IMR-90 (cell line): ENCODE data around the gene MS4A15. TPM values are rescaled to one million over a fixed set of nuclear protein-coding genes. Genes with fewer than 3 reads are reported as not detected.

Experiments used
- ATAC-seq: fragments of 200-7000 bp; cut with Tn5 transposase; 2 replicates; pipeline ENCODE4 v1.9.1; 2020; ENCODE audit warnings: low read depth, mild to moderate bottlenecking, moderate library complexity
- BruUV-seq: library from RNA; stranded (reverse); fragments of 400-500 nt; replicated peaks from 2 replicates; lab custom pipeline; 2021; lab: Mats Ljungman, UMichigan
- CTCF ChIA-PET: fragments of 300-600 bp; formaldehyde crosslinking; extraction: SDS; loops from one replicate; lab custom pipeline; 2021; ENCODE audit warnings: antibody characterized with exemption; lab: Yijun Ruan, JAX
- POLR2A ChIA-PET: fragments of 300-600 bp; sonication (Branson Sonifier 250); formaldehyde crosslinking; loops from one replicate; lab custom pipeline; 2022; ENCODE audit warnings: antibody characterized with exemption; ENCODE audit not compliant: unreplicated experiment; lab: Charles Lee
- DNase-seq: peaks from one replicate; pipeline ENCODE4 v3.0.0; 2013
- H2AFZ ChIP-seq: replicated peaks from 2 replicates; pipeline ENCODE3; 2013; ENCODE audit warnings: low read length, mild to moderate bottlenecking; ENCODE audit not compliant: poor library complexity
- H2AK5ac ChIP-seq: 2 replicates; pipeline ENCODE4 v1.6.1; 2013; ENCODE audit warnings: low read depth, low read length, inconsistent platforms
- H2AK9ac ChIP-seq: replicated peaks from 2 replicates; pipeline ENCODE3; 2013; ENCODE audit warnings: mild to moderate bottlenecking, low read depth, low read length, moderate library complexity; ENCODE audit not compliant: poor library complexity
- H2BK120ac ChIP-seq: 2 replicates; pipeline ENCODE4 v1.6.1; 2013; ENCODE audit warnings: low read depth, low read length, inconsistent platforms
- H2BK15ac ChIP-seq: 3 replicates; pipeline ENCODE4 v1.6.1; 2013; ENCODE audit warnings: low read depth, low read length, inconsistent platforms
- H2BK20ac ChIP-seq: 2 replicates; pipeline ENCODE4 v1.6.1; 2013; ENCODE audit warnings: low read depth, mild to moderate bottlenecking, inconsistent platforms, low read length, moderate library complexity
- H2BK5ac ChIP-seq: 2 replicates; pipeline ENCODE4 v1.6.1; 2013; ENCODE audit warnings: mild to moderate bottlenecking, low read depth, low read length, inconsistent platforms; ENCODE audit not compliant: poor library complexity, severe bottlenecking
- H3K14ac ChIP-seq: replicated peaks from 2 replicates; pipeline ENCODE4 v1.6.1; 2013; ENCODE audit warnings: low read depth, low read length, inconsistent platforms
- H3K18ac ChIP-seq: 2 replicates; pipeline ENCODE4 v1.6.1; 2013; ENCODE audit warnings: low read depth, low read length, control low read depth
- H3K23ac ChIP-seq: 2 replicates; pipeline ENCODE4 v1.6.1; 2013; ENCODE audit warnings: low read depth, low read length, inconsistent platforms
- H3K27ac ChIP-seq: 2 replicates; pipeline ENCODE4 v1.5.1; 2013; ENCODE audit warnings: mild to moderate bottlenecking, control low read depth, low read length; ENCODE audit not compliant: insufficient read depth
- H3K27me3 ChIP-seq: 2 replicates; pipeline ENCODE4 v1.6.1; 2013; ENCODE audit warnings: low read length; ENCODE audit not compliant: control insufficient read depth, insufficient read depth
- H3K36me3 ChIP-seq: 2 replicates; pipeline ENCODE4 v1.6.1; 2013; ENCODE audit warnings: low read length, mixed read lengths; ENCODE audit not compliant: control insufficient read depth, insufficient read depth
- H3K4ac ChIP-seq: 2 replicates; pipeline ENCODE4 v1.6.1; 2013; ENCODE audit warnings: low read depth, low read length, inconsistent platforms
- H3K4me1 ChIP-seq: 2 replicates; pipeline ENCODE4 v1.6.1; 2013; ENCODE audit warnings: low read length, mixed read lengths; ENCODE audit not compliant: control insufficient read depth, insufficient read depth
- H3K4me2 ChIP-seq: 2 replicates; pipeline ENCODE4 v1.6.1; 2013; ENCODE audit warnings: low read depth, mild to moderate bottlenecking, control low read depth, low read length, moderate library complexity
- H3K4me3 ChIP-seq: 2 replicates; pipeline ENCODE4 v1.5.1; 2013; ENCODE audit warnings: low read depth, mild to moderate bottlenecking, control low read depth, low read length, moderate library complexity; ENCODE audit not compliant: insufficient read depth
- H3K56ac ChIP-seq: 2 replicates; pipeline ENCODE4 v1.6.1; 2013; ENCODE audit warnings: low read length, inconsistent platforms; ENCODE audit not compliant: insufficient read depth; ENCODE audit errors: extremely low read depth
- H3K79me1 ChIP-seq, 2 experiments: 2 replicates each; pipeline ENCODE4 v1.6.1; 2013; ENCODE audit warnings: low read length in 2 of 2, inconsistent platforms in 1 of 2, low read depth in 1 of 2
- H3K9ac ChIP-seq: 2 replicates; pipeline ENCODE4 v1.6.1; 2013; ENCODE audit warnings: low read depth, low read length, control low read depth
- H3K9me1 ChIP-seq: 2 replicates; pipeline ENCODE4 v1.6.1; 2013; ENCODE audit warnings: low read length, inconsistent platforms; ENCODE audit not compliant: insufficient read depth
- H3K9me3 ChIP-seq: 2 replicates; pipeline ENCODE4 v1.6.1; 2013; ENCODE audit warnings: low read length; ENCODE audit not compliant: control insufficient read depth, insufficient read depth
- H4K20me1 ChIP-seq: 2 replicates; pipeline ENCODE4 v1.6.1; 2013; ENCODE audit warnings: low read length, inconsistent platforms; ENCODE audit not compliant: insufficient read depth
- H4K5ac ChIP-seq: 2 replicates; pipeline ENCODE4 v1.6.1; 2013; ENCODE audit warnings: mild to moderate bottlenecking, low read depth, low read length, control low read depth
- H4K8ac ChIP-seq, 2 experiments: 2 replicates each; pipeline ENCODE4 v1.6.1; 2013; ENCODE audit warnings: low read depth in 2 of 2, low read length in 2 of 2, control low read depth in 1 of 2, inconsistent platforms in 1 of 2
- H4K91ac ChIP-seq: 2 replicates; pipeline ENCODE4 v1.6.1; 2013; ENCODE audit warnings: low read depth, low read length, inconsistent platforms; ENCODE audit not compliant: insufficient read depth
- BHLHE40 ChIP-seq: fragments of 150-350 bp; IDR thresholded peaks from 2 replicates; pipeline ENCODE4 v1.6.1; 2016; ENCODE audit warnings: mild to moderate bottlenecking, low read depth, low read length
- CEBPB ChIP-seq: IDR thresholded peaks from 2 replicates; pipeline ENCODE4 v1.6.1; 2012; ENCODE audit warnings: low read depth, low read length, improper control_type of control experiment
- CHD1 ChIP-seq: IDR thresholded peaks from 2 replicates; pipeline ENCODE4 v1.6.1; 2012; ENCODE audit warnings: low read depth, low read length, improper control_type of control experiment
- CTCF ChIP-seq: conservative IDR thresholded peaks from 2 replicates; pipeline ENCODE4 v1.5.1; 2012; ENCODE audit warnings: mild to moderate bottlenecking, low read depth, low read length, improper control_type of control experiment
- ELK1 ChIP-seq: fragments of 150-350 bp; IDR thresholded peaks from 2 replicates; pipeline ENCODE4 v1.6.1; 2016; ENCODE audit warnings: low read depth, mild to moderate bottlenecking, low read length, moderate library complexity, borderline replicate concordance
- FOS ChIP-seq: fragments of 150-350 bp; IDR thresholded peaks from 2 replicates; pipeline ENCODE4 v1.6.1; 2016; ENCODE audit warnings: low read depth, low read length
- MAFK ChIP-seq: IDR thresholded peaks from 2 replicates; pipeline ENCODE4 v1.6.1; 2012; ENCODE audit warnings: low read depth, low read length, improper control_type of control experiment
- MAZ ChIP-seq: IDR thresholded peaks from 2 replicates; pipeline ENCODE4 v1.6.1; 2012; ENCODE audit warnings: low read depth, mild to moderate bottlenecking, low read length, improper control_type of control experiment, moderate library complexity, borderline replicate concordance
- MXI1 ChIP-seq: IDR thresholded peaks from 2 replicates; pipeline ENCODE4 v1.6.1; 2012; ENCODE audit warnings: low read depth, mild to moderate bottlenecking, low read length, moderate library complexity, borderline replicate concordance
- NFE2L2 ChIP-seq: fragments of 150-350 bp; IDR thresholded peaks from 2 replicates; pipeline ENCODE4 v1.6.1; 2016; ENCODE audit warnings: low read depth, mild to moderate bottlenecking, low read length
- POLR2A ChIP-seq: IDR thresholded peaks from 2 replicates; pipeline ENCODE4 v1.6.1; 2012; ENCODE audit warnings: mild to moderate bottlenecking, low read depth, low read length
- RAD21 ChIP-seq: IDR thresholded peaks from 2 replicates; pipeline ENCODE4 v1.6.1; 2012; ENCODE audit warnings: low read length, improper control_type of control experiment
- RCOR1 ChIP-seq: IDR thresholded peaks from 2 replicates; pipeline ENCODE4 v1.6.1; 2012; ENCODE audit warnings: mild to moderate bottlenecking, low read length, improper control_type of control experiment; ENCODE audit not compliant: insufficient replicate concordance
- RFX5 ChIP-seq: IDR thresholded peaks from 2 replicates; pipeline ENCODE4 v1.8.0; 2012; ENCODE audit warnings: low read depth, mild to moderate bottlenecking, low read length, moderate library complexity
- SMC3 ChIP-seq: fragments of 150-350 bp; IDR thresholded peaks from 2 replicates; pipeline ENCODE4 v1.6.1; 2016; ENCODE audit warnings: low read depth, mild to moderate bottlenecking, antibody characterized with exemption, low read length, moderate library complexity
- USF2 ChIP-seq: fragments of 150-350 bp; IDR thresholded peaks from 2 replicates; pipeline ENCODE4 v1.6.1; 2017; ENCODE audit warnings: mild to moderate bottlenecking, antibody characterized with exemption, low read length, low read depth
- WGBS, 2 experiments: methylation state at CpG; one replicate each; pipeline versions ENCODE4 v1.1.5 to v1.1.7; 2013; ENCODE audit warnings: missing lambda C conversion rate in 2 of 2; ENCODE audit not compliant: insufficient read length in 1 of 2; ENCODE audit errors: extremely low coverage in 2 of 2; 5-methylcytosine and 5-hydroxymethylcytosine counted together
- dilution Hi-C: fragments of 300-500 bp; cut with HindIII; formaldehyde crosslinking; loops from one replicate; pipeline ENCODE4 v1.14.3; 2018; ENCODE audit warnings: low sequenced_read_pairs; ENCODE audit not compliant: unreplicated experiment
- in situ Hi-C: fragments of 300-500 bp; cut with MboI; formaldehyde crosslinking; loops from 3 replicates; pipeline ENCODE4 v1.14.3; 2019; ENCODE audit warnings: low sequenced_read_pairs, inconsistent platforms, mixed read lengths
- intact Hi-C: fragments of 100-400 bp; cut with micrococcal nuclease; formaldehyde crosslinking; loops from 2 replicates; pipeline ENCODE4 v1.10.0; 2022
- polyA plus RNA-seq, 3 experiments: library from polyadenylated mRNA; depleted of rRNA; stranded (reverse); fragments of >200 nt; gene quantifications; 2 replicates each; pipeline ENCODE4 v1.2.3, GENCODE V29; 2012; ENCODE audit warnings: low replicate concordance in 1 of 3
- total RNA-seq: library from RNA; depleted of rRNA; stranded (reverse); fragments of >200 nt; gene quantifications from 2 replicates; pipeline ENCODE4 v1.2.3, GENCODE V29; 2012

Gene MS4A15
- total and polyA plus RNA-seq, 2 of the 4 experiments (the other 2 are of a cell fraction), result not detected

GRCh38 chr11:60757231-60757800, 649 bp downstream of the MS4A15 start:
- H3K36me3 ChIP-seq, result no peaks in the 10 kb centered on the region
- no peaks in the 10 kb centered on the region for H3K4me1 ChIP-seq
- dilution Hi-C loops (no loop called here), in situ Hi-C loops (no loop called here), intact Hi-C loops (no loop called here)
- H3K4ac ChIP-seq, result no peak overlapping the region
- DNase-seq (no peak), ATAC-seq (no peak)
- no peak overlapping the region for H3K27ac ChIP-seq
- no peak overlapping the region for H3K14ac ChIP-seq
- H4K91ac ChIP-seq, result no peak overlapping the region
- H2AFZ ChIP-seq, result no peak overlapping the region
- no peak overlapping the region for H4K5ac ChIP-seq
- no peak overlapping the region for H4K8ac ChIP-seq
- H3K79me1 ChIP-seq, result no peaks in the 10 kb centered on the region
- CTCF ChIA-PET, result interaction anchor here (0.6 kb wide), 2 partner anchors 10 to 18 kb away, joined by 3 to 9 read pairs; no protein-coding TSS in a partner anchor
- no peak overlapping the region for H2AK9ac ChIP-seq
- BruUV-seq, result no TSS peak
- TF ChIP-seq MXI1 (no peak), FOS (no peak), BHLHE40 (no peak), RFX5 (no peak), CHD1 (no peak), SMC3 (no peak), RCOR1 (no peak), RAD21 (no peak), CEBPB (no peak), MAFK (no peak), ELK1 (no peak), MAZ (no peak), POLR2A (no peak), CTCF (no peak), NFE2L2 (no peak), USF2 (no peak)
- 75% methylated on average over 8 of the region's 19 CpGs; no CpG with 5 or more reads in 1 of the 2 experiments for WGBS, 2 experiments
- no peak overlapping the region for H3K4me3 ChIP-seq
- no peak overlapping the region for H3K56ac ChIP-seq
- H3K4me2 ChIP-seq, result no peak overlapping the region
- no peak overlapping the region for H2AK5ac ChIP-seq
- no peaks in the 10 kb centered on the region for H3K9me3 ChIP-seq
- no peak overlapping the region for H2BK20ac ChIP-seq
- peaks cover 2% of the 10 kb centered on the region for H3K27me3 ChIP-seq
- POLR2A ChIA-PET, result no interaction called here
- H3K9me1 ChIP-seq, result no peaks in the 10 kb centered on the region
- no peak overlapping the region for H3K23ac ChIP-seq
- H2BK5ac ChIP-seq, result no peak overlapping the region
- H4K20me1 ChIP-seq, result no peaks in the 10 kb centered on the region
- no peak overlapping the region for H3K18ac ChIP-seq
- H2BK120ac ChIP-seq, result no peak overlapping the region
- no peak overlapping the region for H3K9ac ChIP-seq
- H2BK15ac ChIP-seq, result no peak overlapping the region
